Spleen (tissue), 7 donors: ENCODE measurements around the gene GADL1.

Source experiments
- CTCF ChIP-seq, 11 experiments: fragments of 200-600 bp in 7 of 11; fragments of 450-650 bp in 4 of 11; sonication (generic) in 4 of 11; IDR thresholded peaks in 8 of 11; conservative IDR thresholded peaks in 3 of 11; 1 replicate in 7 of 11; 2 replicates in 4 of 11; pipeline versions ENCODE4 v1.4.0 to v1.8.0; 2016 to 2021; ENCODE audit warnings: antibody characterized with exemption in 11 of 11, inconsistent platforms in 4 of 11, mild to moderate bottlenecking in 1 of 11
- POLR2AphosphoS5 ChIP-seq, 3 donors: sonication (generic); formaldehyde crosslinking; IDR thresholded peaks; one replicate each; pipeline ENCODE4 v1.5.1; 2017; ENCODE audit warnings: antibody characterized with exemption in 3 of 3
- donor health status: DM: no; HTN: no; CAD: no; lungs with moderate emphysema.
- donor health status: DM: no; HTN: no; CAD: no.
- donor health status: DM: no; HTN: no; CAD: no.

- no peak for TF ChIP-seq CTCF (IDR thresholded peaks at IDR 0.05 in 8 of 11, conservative IDR thresholded peaks at IDR 0.05 in 3 of 11)
- TF ChIP-seq POLR2AphosphoS5 (IDR thresholded peaks at IDR 0.05): peak in 1 of 3 donors; percentile 35
These were observed 199.8 kb downstream of the GADL1 start for GRCh38 chr3:30694668-30695067.
